IMR-90 (cell line): ENCODE measurements around the gene SERPIND1. TPM values are rescaled to one million over a fixed set of nuclear protein-coding genes. Genes with fewer than 3 reads are reported as not detected.

Experiments used
- ATAC-seq: fragments of 200-7000 bp; cut with Tn5 transposase; 2 replicates; pipeline ENCODE4 v1.9.1; 2020; ENCODE audit warnings: low read depth, mild to moderate bottlenecking, moderate library complexity
- BruUV-seq: library from RNA; stranded (reverse); fragments of 400-500 nt; replicated peaks from 2 replicates; lab custom pipeline; 2021; lab: Mats Ljungman, UMichigan
- CTCF ChIA-PET: fragments of 300-600 bp; formaldehyde crosslinking; extraction: SDS; loops from one replicate; lab custom pipeline; 2021; ENCODE audit warnings: antibody characterized with exemption; lab: Yijun Ruan, JAX
- POLR2A ChIA-PET: fragments of 300-600 bp; sonication (Branson Sonifier 250); formaldehyde crosslinking; loops from one replicate; lab custom pipeline; 2022; ENCODE audit warnings: antibody characterized with exemption; ENCODE audit not compliant: unreplicated experiment; lab: Charles Lee
- DNase-seq: peaks from one replicate; pipeline ENCODE4 v3.0.0; 2013
- H2AFZ ChIP-seq: replicated peaks from 2 replicates; pipeline ENCODE3; 2013; ENCODE audit warnings: low read length, mild to moderate bottlenecking; ENCODE audit not compliant: poor library complexity
- H2AK5ac ChIP-seq: 2 replicates; pipeline ENCODE4 v1.6.1; 2013; ENCODE audit warnings: low read depth, low read length, inconsistent platforms
- H2AK9ac ChIP-seq: replicated peaks from 2 replicates; pipeline ENCODE3; 2013; ENCODE audit warnings: mild to moderate bottlenecking, low read depth, low read length, moderate library complexity; ENCODE audit not compliant: poor library complexity
- H2BK120ac ChIP-seq: 2 replicates; pipeline ENCODE4 v1.6.1; 2013; ENCODE audit warnings: low read depth, low read length, inconsistent platforms
- H2BK15ac ChIP-seq: 3 replicates; pipeline ENCODE4 v1.6.1; 2013; ENCODE audit warnings: low read depth, low read length, inconsistent platforms
- H2BK20ac ChIP-seq: 2 replicates; pipeline ENCODE4 v1.6.1; 2013; ENCODE audit warnings: low read depth, mild to moderate bottlenecking, inconsistent platforms, low read length, moderate library complexity
- H2BK5ac ChIP-seq: 2 replicates; pipeline ENCODE4 v1.6.1; 2013; ENCODE audit warnings: mild to moderate bottlenecking, low read depth, low read length, inconsistent platforms; ENCODE audit not compliant: poor library complexity, severe bottlenecking
- H3K14ac ChIP-seq: replicated peaks from 2 replicates; pipeline ENCODE4 v1.6.1; 2013; ENCODE audit warnings: low read depth, low read length, inconsistent platforms
- H3K18ac ChIP-seq: 2 replicates; pipeline ENCODE4 v1.6.1; 2013; ENCODE audit warnings: low read depth, low read length, control low read depth
- H3K23ac ChIP-seq: 2 replicates; pipeline ENCODE4 v1.6.1; 2013; ENCODE audit warnings: low read depth, low read length, inconsistent platforms
- H3K27ac ChIP-seq: 2 replicates; pipeline ENCODE4 v1.5.1; 2013; ENCODE audit warnings: mild to moderate bottlenecking, control low read depth, low read length; ENCODE audit not compliant: insufficient read depth
- H3K27me3 ChIP-seq: 2 replicates; pipeline ENCODE4 v1.6.1; 2013; ENCODE audit warnings: low read length; ENCODE audit not compliant: control insufficient read depth, insufficient read depth
- H3K36me3 ChIP-seq: 2 replicates; pipeline ENCODE4 v1.6.1; 2013; ENCODE audit warnings: low read length, mixed read lengths; ENCODE audit not compliant: control insufficient read depth, insufficient read depth
- H3K4ac ChIP-seq: 2 replicates; pipeline ENCODE4 v1.6.1; 2013; ENCODE audit warnings: low read depth, low read length, inconsistent platforms
- H3K4me1 ChIP-seq: 2 replicates; pipeline ENCODE4 v1.6.1; 2013; ENCODE audit warnings: low read length, mixed read lengths; ENCODE audit not compliant: control insufficient read depth, insufficient read depth
- H3K4me2 ChIP-seq: 2 replicates; pipeline ENCODE4 v1.6.1; 2013; ENCODE audit warnings: low read depth, mild to moderate bottlenecking, control low read depth, low read length, moderate library complexity
- H3K4me3 ChIP-seq: 2 replicates; pipeline ENCODE4 v1.5.1; 2013; ENCODE audit warnings: low read depth, mild to moderate bottlenecking, control low read depth, low read length, moderate library complexity; ENCODE audit not compliant: insufficient read depth
- H3K56ac ChIP-seq: 2 replicates; pipeline ENCODE4 v1.6.1; 2013; ENCODE audit warnings: low read length, inconsistent platforms; ENCODE audit not compliant: insufficient read depth; ENCODE audit errors: extremely low read depth
- H3K79me1 ChIP-seq, 2 experiments: 2 replicates each; pipeline ENCODE4 v1.6.1; 2013; ENCODE audit warnings: low read length in 2 of 2, inconsistent platforms in 1 of 2, low read depth in 1 of 2
- H3K9ac ChIP-seq: 2 replicates; pipeline ENCODE4 v1.6.1; 2013; ENCODE audit warnings: low read depth, low read length, control low read depth
- H3K9me1 ChIP-seq: 2 replicates; pipeline ENCODE4 v1.6.1; 2013; ENCODE audit warnings: low read length, inconsistent platforms; ENCODE audit not compliant: insufficient read depth
- H3K9me3 ChIP-seq: 2 replicates; pipeline ENCODE4 v1.6.1; 2013; ENCODE audit warnings: low read length; ENCODE audit not compliant: control insufficient read depth, insufficient read depth
- H4K20me1 ChIP-seq: 2 replicates; pipeline ENCODE4 v1.6.1; 2013; ENCODE audit warnings: low read length, inconsistent platforms; ENCODE audit not compliant: insufficient read depth
- H4K5ac ChIP-seq: 2 replicates; pipeline ENCODE4 v1.6.1; 2013; ENCODE audit warnings: mild to moderate bottlenecking, low read depth, low read length, control low read depth
- H4K8ac ChIP-seq, 2 experiments: 2 replicates each; pipeline ENCODE4 v1.6.1; 2013; ENCODE audit warnings: low read depth in 2 of 2, low read length in 2 of 2, control low read depth in 1 of 2, inconsistent platforms in 1 of 2
- H4K91ac ChIP-seq: 2 replicates; pipeline ENCODE4 v1.6.1; 2013; ENCODE audit warnings: low read depth, low read length, inconsistent platforms; ENCODE audit not compliant: insufficient read depth
- CEBPB ChIP-seq: IDR thresholded peaks from 2 replicates; pipeline ENCODE4 v1.6.1; 2012; ENCODE audit warnings: low read depth, low read length, improper control_type of control experiment
- FOS ChIP-seq: fragments of 150-350 bp; IDR thresholded peaks from 2 replicates; pipeline ENCODE4 v1.6.1; 2016; ENCODE audit warnings: low read depth, low read length
- NFE2L2 ChIP-seq: fragments of 150-350 bp; IDR thresholded peaks from 2 replicates; pipeline ENCODE4 v1.6.1; 2016; ENCODE audit warnings: low read depth, mild to moderate bottlenecking, low read length
- RCOR1 ChIP-seq: IDR thresholded peaks from 2 replicates; pipeline ENCODE4 v1.6.1; 2012; ENCODE audit warnings: mild to moderate bottlenecking, low read length, improper control_type of control experiment; ENCODE audit not compliant: insufficient replicate concordance
- WGBS, 2 experiments: methylation state at CpG; one replicate each; pipeline versions ENCODE4 v1.1.5 to v1.1.7; 2013; ENCODE audit warnings: missing lambda C conversion rate in 2 of 2; ENCODE audit not compliant: insufficient read length in 1 of 2; ENCODE audit errors: extremely low coverage in 2 of 2; 5-methylcytosine and 5-hydroxymethylcytosine counted together
- dilution Hi-C: fragments of 300-500 bp; cut with HindIII; formaldehyde crosslinking; loops from one replicate; pipeline ENCODE4 v1.14.3; 2018; ENCODE audit warnings: low sequenced_read_pairs; ENCODE audit not compliant: unreplicated experiment
- in situ Hi-C: fragments of 300-500 bp; cut with MboI; formaldehyde crosslinking; loops from 3 replicates; pipeline ENCODE4 v1.14.3; 2019; ENCODE audit warnings: low sequenced_read_pairs, inconsistent platforms, mixed read lengths
- intact Hi-C: fragments of 100-400 bp; cut with micrococcal nuclease; formaldehyde crosslinking; loops from 2 replicates; pipeline ENCODE4 v1.10.0; 2022
- polyA plus RNA-seq, 3 experiments: library from polyadenylated mRNA; depleted of rRNA; stranded (reverse); fragments of >200 nt; gene quantifications; 2 replicates each; pipeline ENCODE4 v1.2.3, GENCODE V29; 2012; ENCODE audit warnings: low replicate concordance in 1 of 3
- total RNA-seq: library from RNA; depleted of rRNA; stranded (reverse); fragments of >200 nt; gene quantifications from 2 replicates; pipeline ENCODE4 v1.2.3, GENCODE V29; 2012

The SERPIND1 gene
- total and polyA plus RNA-seq, 2 of the 4 experiments (the other 2 are of a cell fraction) = 0.12 TPM; not detected in 1

DNA sequence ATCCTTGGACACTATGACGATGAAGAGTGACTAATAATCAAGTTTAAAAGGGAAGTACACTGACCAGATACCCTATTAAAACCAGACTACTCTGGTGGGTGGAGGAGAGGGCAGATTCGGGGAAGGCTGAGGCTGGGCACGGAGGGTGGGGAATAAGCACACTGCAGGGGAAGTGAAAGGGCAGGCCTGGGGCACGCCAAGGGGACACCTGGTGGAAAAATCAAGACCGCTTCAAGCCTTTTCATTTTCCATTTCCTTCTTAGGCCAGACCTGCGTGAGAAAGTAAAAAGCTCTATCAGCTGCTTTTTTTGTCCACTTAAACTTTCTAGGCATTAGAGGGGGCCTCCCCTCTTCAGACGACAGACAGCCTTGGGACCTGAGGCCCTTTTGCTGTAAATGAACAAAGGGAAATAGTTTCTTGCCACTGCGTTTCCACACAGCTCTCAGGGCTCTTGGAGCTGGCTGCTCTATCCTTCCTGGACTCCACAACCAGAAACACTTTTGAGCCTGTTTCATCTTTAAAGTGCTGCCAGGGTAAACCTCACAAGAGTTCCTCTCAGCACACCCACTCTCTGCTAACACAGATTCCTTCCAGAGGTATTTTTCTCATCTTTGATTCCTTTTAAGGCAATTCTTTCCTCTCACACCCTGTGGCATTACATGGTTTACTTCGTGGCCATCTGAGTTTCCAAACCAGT, 25.0 kb upstream of the SERPIND1 start:
- no peak overlapping the region for H3K27ac ChIP-seq
- no peak overlapping the region for H3K9ac ChIP-seq
- no peak overlapping the region for H3K14ac ChIP-seq
- H3K4me2 ChIP-seq = no peak overlapping the region
- H3K18ac ChIP-seq = no peak overlapping the region
- 0 out of 2 replicates have a peak, but pooled peaks have one; percentile 10 for ATAC-seq
- DNase-seq = peak; percentile 52
- no peaks in the 10 kb centered on the region for H3K9me3 ChIP-seq
- ChIA-PET POLR2A (no interaction called here), CTCF (no interaction called here)
- H3K56ac ChIP-seq = no peak overlapping the region
- WGBS, 2 experiments = no CpG with 5 or more reads among the region's 9 CpGs
- H2BK5ac ChIP-seq = no peak overlapping the region
- H3K36me3 ChIP-seq = peaks cover 57% of the 10 kb centered on the region
- no peak overlapping the region for H4K8ac ChIP-seq
- H4K20me1 ChIP-seq = peaks cover 13% of the 10 kb centered on the region
- H2AFZ ChIP-seq = no peak overlapping the region
- intact Hi-C loops (no loop called here), dilution Hi-C loops (no loop called here), in situ Hi-C loops (no loop called here)
- H3K4me1 ChIP-seq = peaks cover 9% of the 10 kb centered on the region
- no peak overlapping the region for H2BK120ac ChIP-seq
- no peaks in the 10 kb centered on the region for H3K27me3 ChIP-seq
- no peak overlapping the region for H2AK9ac ChIP-seq
- H3K4ac ChIP-seq = no peak overlapping the region
- no peak overlapping the region for H3K4me3 ChIP-seq
- no peak overlapping the region for H2BK15ac ChIP-seq
- no peak overlapping the region for H2AK5ac ChIP-seq
- H4K5ac ChIP-seq = no peak overlapping the region
- BruUV-seq = no TSS peak
- no peak overlapping the region for H3K23ac ChIP-seq
- no peak overlapping the region for H2BK20ac ChIP-seq
- H3K79me1 ChIP-seq = no peaks in the 10 kb centered on the region; a peak in 1 of 4 replicates
- H4K91ac ChIP-seq = no peak overlapping the region
- peaks cover 13% of the 10 kb centered on the region; the same call in 1 of the 2 replicates for H3K9me1 ChIP-seq
- TF ChIP-seq CEBPB (no peak), FOS (no peak), NFE2L2 (no peak), RCOR1 (no peak)
